ENCODE results near the gene OTC.

OTC gene

GRCh38 chrX:38357747-38358673 is 5.6 kb downstream of the OTC start:
- DNase-seq: no peak

- no peak for DNase-seq
Measured at GRCh38 chrX:38363046-38363445, 10.6 kb downstream of the OTC start.

- DNase-seq: no peak
Measured at GRCh38 chrX:38365954-38366353, 13.6 kb downstream of the OTC start.

GRCh38 chrX:38368774-38369173 is 16.4 kb downstream of the OTC start:
- DNase-seq: no peak

- no peak for DNase-seq
Measured at GRCh38 chrX:38371641-38372040, 19.2 kb downstream of the OTC start.

DNA sequence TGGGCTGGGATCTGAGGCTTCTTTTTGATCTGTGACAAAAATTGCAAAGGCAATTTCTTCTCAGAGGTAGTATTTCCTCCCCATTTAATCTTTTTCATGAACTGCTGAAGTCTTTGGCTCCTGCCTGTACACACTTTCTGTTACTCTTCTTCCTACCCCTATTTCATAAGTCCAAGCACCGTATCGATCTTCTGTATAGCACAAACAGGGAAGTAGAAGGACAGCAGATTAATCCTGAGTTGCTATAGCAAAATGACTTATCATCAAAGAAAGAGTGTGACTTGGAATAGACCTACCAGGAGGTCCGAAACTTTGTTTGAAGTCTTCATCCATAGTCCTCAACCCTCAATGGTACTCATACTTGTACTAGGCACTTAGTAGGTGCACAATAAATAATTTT is 22.0 kb downstream of the OTC start:
- DNase-seq: no peak

GRCh38 chrX:38375891-38376290 is 23.5 kb downstream of the OTC start:
- DNase-seq: no peak

GRCh38 chrX:38376747-38377146 is 24.3 kb downstream of the OTC start:
- no peak for DNase-seq

DNA sequence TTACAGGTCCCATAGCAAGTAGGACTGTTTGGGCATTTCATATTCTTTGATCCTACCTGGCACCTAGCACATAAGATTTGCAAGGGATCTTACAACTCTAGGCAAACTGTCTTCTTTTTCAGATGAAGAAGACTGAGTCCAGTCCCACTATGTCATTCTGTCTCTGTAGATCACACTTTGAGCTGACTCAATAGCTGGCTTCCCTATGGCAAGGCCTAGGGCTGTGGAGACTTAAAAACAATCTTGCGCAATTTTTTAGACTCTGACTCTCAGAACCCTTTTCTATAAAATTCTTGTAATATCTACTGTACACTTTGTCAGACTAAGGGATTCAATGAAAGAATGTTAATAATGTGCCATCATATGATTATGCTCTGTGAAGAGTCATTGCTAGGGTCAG is 26.7 kb downstream of the OTC start:
- DNase-seq: no peak

GRCh38 chrX:38382663-38383062 is 30.3 kb downstream of the OTC start:
- DNase-seq: no peak

DNA sequence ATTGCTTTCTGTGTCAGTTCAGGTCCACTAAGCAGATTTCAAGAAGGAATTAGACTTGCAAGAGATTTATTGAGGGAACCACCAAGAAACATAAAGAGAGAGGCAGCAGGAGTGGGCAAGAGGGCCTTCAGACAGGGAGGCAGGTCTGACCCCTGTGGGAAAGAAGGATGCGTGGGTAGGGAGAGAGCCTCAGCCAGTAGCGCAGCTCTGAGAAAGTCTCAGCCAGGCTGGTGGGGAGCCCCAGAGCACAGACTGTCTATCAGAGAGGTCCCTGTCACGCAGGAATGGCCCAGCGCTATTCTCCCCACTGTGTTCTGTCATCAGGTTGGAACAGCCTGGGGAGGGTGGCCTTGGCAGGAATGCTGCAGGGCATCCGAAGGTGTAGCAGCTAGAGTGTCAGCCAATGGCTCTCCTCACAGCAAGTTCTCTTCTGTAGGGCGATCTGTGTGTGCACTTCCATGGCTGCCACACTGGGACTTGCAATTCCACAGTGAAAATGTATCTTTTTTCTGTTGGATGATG is 48.0 kb downstream of the OTC start:
- no peak for DNase-seq

GRCh38 chrX:38402118-38402517 is 49.7 kb downstream of the OTC start:
- DNase-seq: no peak

- DNase-seq: no peak
Measured at GRCh38 chrX:38403834-38404233, 51.4 kb downstream of the OTC start.

DNA sequence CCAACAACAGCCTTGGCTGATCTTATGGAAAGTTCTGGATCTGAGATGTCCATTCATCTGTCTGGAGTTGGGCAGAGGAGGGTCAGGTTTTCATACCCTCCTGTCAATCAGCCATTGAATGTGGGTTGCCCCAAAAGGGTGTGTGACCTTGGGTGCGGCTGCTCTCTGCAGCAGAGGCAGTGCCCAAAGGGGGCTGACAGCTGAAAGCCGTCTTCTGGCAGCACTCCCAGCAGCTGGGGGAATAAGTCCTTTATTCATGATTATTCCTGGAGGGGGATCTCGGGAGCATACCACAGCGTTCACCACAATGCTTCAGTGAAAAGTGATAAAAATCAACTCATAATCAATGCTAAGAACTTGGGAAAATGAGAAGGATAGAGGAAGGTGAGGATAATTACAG is 54.7 kb downstream of the OTC start:
- DNase-seq: no peak

DNA sequence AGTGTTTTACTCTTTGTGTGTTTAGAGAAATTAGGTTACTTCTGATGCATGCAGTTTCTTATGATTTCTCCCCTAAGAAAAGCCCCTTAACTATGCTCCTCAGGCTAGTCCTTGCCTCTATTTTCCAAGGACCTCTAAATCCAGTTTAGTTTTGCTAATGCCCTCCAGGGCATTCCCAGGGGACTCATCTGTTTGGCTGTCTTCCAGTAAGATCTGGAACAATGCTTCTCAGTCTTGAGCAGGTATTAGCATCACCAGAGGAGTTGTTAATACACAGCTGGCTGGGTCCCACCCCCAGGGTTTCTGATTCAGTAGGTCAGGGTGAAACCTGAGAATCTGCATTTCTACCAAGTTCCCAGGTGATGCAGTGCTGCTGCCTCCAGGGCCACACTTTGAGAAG is 56.9 kb downstream of the OTC start:
- no peak for DNase-seq

DNA sequence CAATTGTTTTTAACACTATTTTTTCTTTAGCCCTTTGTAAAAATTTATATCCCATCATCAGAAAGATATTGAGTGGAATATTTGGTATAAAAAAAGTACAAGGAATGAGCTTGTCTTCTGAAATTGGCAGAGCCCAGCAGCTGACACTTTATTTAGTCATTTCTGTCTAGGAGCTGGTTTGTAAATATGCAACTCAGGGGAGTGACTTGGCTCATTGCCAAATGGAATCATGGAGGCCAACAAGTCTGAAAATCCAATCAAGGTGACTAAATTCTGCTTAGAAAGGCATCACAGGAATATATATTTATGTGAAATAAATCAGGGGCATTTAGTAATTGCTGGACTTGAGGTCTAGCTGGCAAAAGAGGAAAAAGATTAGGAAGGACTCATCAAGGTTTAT is 74.4 kb downstream of the OTC start:
- DNase-seq: no peak

DNA sequence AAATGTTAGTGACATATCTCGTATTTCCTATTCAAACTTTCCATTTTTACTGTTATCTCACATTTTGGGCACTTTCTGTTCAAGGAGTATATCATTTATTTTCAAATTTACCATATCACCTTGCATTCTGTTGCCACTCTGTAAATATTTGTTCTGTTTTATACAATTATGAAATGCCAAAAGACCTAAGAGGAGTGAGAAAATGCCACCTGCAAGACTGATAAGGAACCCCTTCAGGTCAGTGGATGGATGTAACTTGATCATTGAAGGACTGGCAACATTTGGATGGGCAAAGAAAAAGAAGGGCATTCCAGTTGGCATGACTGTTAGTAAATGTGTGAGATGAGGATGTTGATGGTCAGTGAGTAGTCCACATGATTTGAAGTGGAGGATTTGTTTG is 79.1 kb downstream of the OTC start:
- DNase-seq: no peak

DNA sequence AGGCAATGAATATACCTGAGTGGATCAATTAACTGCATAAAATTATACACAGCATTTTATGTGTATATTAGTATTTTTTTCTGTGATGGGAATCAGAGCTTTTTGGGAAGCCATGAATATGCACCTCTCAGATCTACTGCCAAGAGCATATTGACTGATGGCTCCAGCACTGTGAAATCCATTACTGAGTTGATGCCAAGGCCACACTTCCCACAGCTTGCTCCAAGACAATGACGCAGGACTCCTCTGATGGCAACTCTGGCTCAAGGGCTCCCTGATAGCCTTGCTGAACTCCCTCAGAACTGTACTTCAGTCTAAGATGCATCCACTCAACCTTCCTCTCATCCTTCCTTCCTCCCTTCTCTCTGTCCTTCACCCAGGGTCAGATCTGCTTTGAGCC is 82.7 kb downstream of the OTC start:
- no peak for DNase-seq

DNA sequence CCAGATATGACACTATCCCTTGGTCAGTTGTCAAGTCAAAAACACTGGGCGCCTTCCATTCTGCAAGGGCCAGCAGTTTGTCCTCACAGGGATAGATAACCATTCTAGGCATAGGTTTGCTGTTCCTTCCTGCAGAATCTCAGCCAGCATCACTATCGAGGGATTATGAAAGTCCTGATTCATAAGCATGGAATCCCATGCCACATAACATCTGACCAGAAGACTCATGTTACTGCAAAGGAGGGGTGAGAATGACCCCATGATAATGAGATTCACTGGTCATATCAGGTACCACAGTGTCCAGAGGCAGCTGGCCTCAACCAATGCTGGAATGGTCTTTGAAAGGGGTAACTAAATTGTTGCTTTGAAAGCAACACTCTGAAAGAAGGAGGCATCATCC is 84.7 kb downstream of the OTC start:
- no peak for DNase-seq

DNA sequence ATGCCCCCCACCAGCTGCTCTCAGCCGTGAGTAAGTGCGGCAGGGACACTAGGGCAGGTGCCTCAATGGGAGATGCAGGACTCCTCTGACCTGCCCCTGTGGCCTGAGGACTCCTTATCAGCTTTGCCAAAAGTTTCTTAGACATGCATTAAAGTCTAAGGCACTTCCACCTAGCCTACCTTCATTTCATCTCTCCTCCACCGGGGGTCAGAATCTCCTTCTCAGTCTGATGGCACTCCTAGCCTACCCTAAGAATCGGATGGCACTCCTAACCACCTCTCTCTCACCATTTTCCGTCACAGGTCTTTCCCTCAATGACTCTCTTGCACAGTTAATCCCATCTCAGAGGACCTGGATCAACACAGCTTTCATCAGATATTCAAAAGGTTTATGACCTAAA is 85.9 kb downstream of the OTC start:
- no peak for DNase-seq

DNA sequence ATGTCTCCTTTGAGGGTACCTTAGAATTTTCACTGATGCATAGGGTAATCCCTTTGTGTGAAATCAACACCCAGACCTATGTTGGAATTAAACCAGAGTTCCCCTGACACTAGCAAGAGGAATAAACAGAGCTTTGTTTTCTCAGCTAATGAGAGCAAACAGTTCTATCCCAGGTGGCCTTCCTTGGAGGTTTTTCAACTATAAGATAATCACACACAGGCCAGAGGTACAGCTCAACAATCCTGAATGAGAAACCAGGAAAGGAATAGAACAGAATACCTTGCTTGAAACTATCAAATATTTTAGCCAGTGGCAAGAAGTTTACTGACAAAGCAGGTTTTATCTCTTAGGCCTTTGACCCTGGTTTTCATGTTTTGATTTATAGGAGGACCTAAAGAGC is 100.2 kb downstream of the OTC start:
- no peak for DNase-seq

- DNase-seq: no peak
Measured at GRCh38 chrX:38458071-38458470, 105.7 kb downstream of the OTC start.

DNA sequence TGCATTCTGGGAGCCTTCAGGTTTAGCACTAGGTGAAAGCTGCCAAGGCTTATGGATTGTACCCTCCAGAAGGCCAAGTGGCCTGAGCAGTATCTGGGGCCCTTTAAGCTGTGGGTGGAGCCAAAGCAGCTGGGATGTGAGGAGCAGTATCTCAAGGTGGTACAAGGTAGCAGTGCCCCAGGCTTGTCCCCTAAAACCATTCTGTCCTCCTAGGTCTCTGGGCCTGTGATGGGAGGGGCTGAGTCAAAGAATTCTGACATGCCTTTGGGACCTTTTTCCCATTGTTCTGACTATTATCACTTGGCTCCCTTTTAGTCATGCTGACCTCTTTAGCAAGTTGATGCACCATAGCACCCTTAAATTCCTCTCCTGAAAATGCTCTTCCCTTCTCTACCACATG is 109.9 kb downstream of the OTC start:
- DNase-seq: no peak

GRCh38 chrX:38465686-38466085 is 113.3 kb downstream of the OTC start:
- DNase-seq: no peak
